ENCODE results near the gene FAM229A. TPM values are rescaled to one million over a fixed set of nuclear protein-coding genes. Genes with fewer than 3 reads are reported as not detected.

FAM229A gene
- total and polyA plus RNA-seq, 9 of the 15 experiments (the other 6 are each of a cell fraction or from before 2014, with no cell fraction given), result 0.04 to 21.6 (median 7.4) TPM

DNA sequence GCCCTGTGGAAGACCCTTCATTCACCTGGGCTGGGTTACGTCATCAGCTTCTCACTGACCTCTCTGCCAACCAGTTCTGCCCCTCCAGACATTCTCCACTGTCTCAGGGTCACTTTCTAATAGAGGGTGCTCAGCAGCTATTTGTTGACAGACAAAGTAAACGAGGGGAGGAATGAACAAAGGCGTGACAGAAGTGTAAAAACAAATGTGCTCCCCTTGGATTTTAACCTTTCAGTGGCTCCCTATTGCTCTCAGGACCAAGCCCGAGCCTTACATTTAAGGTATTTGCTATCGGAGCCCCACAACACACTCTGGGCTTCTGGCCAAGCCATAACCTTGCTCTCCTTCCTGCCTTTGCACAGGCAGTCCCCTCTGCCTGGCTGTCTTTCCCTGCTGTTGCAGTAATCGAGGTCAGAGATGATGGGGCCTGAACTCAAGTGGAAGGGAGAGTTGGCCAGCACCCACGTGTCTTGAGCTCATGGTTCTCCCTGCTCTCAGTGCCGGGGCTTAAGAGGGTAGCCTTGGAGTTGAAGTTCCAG, 16.9 kb downstream of the FAM229A start (continued):
- no peak for TF ChIP-seq ARID2 (IDR thresholded peaks at IDR 0.05)
- TF ChIP-seq JUN (IDR thresholded peaks at IDR 0.05; ENCODE audit: borderline replicate concordance, low read depth, low read length), result no peak
- no peak for TF ChIP-seq JUN (CRISPR knock-in tag; IDR thresholded peaks at IDR 0.05; ENCODE audit: borderline replicate concordance)
- no peak for TF ChIP-seq NUFIP1 (IDR thresholded peaks at IDR 0.05; ENCODE audit: partially characterized antibody)
- TF ChIP-seq, protein P1, sequence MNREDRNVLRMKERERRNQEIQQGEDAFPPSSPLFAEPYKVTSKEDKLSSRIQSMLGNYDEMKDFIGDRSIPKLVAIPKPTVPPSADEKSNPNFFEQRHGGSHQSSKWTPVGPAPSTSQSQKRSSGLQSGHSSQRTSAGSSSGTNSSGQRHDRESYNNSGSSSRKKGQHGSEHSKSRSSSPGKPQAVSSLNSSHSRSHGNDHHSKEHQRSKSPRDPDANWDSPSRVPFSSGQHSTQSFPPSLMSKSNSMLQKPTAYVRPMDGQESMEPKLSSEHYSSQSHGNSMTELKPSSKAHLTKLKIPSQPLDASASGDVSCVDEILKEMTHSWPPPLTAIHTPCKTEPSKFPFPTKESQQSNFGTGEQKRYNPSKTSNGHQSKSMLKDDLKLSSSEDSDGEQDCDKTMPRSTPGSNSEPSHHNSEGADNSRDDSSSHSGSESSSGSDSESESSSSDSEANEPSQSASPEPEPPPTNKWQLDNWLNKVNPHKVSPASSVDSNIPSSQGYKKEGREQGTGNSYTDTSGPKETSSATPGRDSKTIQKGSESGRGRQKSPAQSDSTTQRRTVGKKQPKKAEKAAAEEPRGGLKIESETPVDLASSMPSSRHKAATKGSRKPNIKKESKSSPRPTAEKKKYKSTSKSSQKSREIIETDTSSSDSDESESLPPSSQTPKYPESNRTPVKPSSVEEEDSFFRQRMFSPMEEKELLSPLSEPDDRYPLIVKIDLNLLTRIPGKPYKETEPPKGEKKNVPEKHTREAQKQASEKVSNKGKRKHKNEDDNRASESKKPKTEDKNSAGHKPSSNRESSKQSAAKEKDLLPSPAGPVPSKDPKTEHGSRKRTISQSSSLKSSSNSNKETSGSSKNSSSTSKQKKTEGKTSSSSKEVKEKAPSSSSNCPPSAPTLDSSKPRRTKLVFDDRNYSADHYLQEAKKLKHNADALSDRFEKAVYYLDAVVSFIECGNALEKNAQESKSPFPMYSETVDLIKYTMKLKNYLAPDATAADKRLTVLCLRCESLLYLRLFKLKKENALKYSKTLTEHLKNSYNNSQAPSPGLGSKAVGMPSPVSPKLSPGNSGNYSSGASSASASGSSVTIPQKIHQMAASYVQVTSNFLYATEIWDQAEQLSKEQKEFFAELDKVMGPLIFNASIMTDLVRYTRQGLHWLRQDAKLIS (CRISPR knock-in tag; IDR thresholded peaks at IDR 0.05), result no peak
- no peak for TF ChIP-seq NCOA2 (IDR thresholded peaks at IDR 0.05; ENCODE audit: partially characterized antibody in 2 of 2)
- TF ChIP-seq TFAM (CRISPR knock-in tag; conservative IDR thresholded peaks at IDR 0.05), result no peak
- no peak for TF ChIP-seq PRPF4 (IDR thresholded peaks at IDR 0.05; ENCODE audit: insufficient read depth, low read depth, low read length, poor library complexity, severe bottlenecking)
- 0 out of 2 replicates have a peak, but pooled peaks have one; percentile 9 for TF ChIP-seq EP300 (IDR thresholded peaks at IDR 0.05; ENCODE audit: low read length)
- TF ChIP-seq ZNF79 (CRISPR knock-in tag; IDR thresholded peaks at IDR 0.05; ENCODE audit: low read depth), result no peak
- no peak for TF ChIP-seq NR2C2 (CRISPR knock-in tag; IDR thresholded peaks at IDR 0.05)
- TF ChIP-seq NR2C2 (tag; IDR thresholded peaks at IDR 0.05), result peak; percentile 81; the same call in 1 of the 2 replicates
- no peak for TF ChIP-seq ADNP (tag; IDR thresholded peaks at IDR 0.05)
- no peak for TF ChIP-seq POLR3G (IDR thresholded peaks at IDR 0.05; ENCODE audit: extremely low read depth, insufficient read length, insufficient replicate concordance)
- TF ChIP-seq, protein P2, sequence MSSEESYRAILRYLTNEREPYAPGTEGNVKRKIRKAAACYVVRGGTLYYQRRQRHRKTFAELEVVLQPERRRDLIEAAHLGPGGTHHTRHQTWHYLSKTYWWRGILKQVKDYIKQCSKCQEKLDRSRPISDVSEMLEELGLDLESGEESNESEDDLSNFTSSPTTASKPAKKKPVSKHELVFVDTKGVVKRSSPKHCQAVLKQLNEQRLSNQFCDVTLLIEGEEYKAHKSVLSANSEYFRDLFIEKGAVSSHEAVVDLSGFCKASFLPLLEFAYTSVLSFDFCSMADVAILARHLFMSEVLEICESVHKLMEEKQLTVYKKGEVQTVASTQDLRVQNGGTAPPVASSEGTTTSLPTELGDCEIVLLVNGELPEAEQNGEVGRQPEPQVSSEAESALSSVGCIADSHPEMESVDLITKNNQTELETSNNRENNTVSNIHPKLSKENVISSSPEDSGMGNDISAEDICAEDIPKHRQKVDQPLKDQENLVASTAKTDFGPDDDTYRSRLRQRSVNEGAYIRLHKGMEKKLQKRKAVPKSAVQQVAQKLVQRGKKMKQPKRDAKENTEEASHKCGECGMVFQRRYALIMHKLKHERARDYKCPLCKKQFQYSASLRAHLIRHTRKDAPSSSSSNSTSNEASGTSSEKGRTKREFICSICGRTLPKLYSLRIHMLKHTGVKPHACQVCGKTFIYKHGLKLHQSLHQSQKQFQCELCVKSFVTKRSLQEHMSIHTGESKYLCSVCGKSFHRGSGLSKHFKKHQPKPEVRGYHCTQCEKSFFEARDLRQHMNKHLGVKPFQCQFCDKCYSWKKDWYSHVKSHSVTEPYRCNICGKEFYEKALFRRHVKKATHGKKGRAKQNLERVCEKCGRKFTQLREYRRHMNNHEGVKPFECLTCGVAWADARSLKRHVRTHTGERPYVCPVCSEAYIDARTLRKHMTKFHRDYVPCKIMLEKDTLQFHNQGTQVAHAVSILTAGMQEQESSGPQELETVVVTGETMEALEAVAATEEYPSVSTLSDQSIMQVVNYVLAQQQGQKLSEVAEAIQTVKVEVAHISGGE (CRISPR knock-in tag; IDR thresholded peaks at IDR 0.05), result 0 out of 6 replicates have a peak, but pooled peaks of 1 of the 3 experiments have one; percentile 54
- no peak for TF ChIP-seq ZNF384 (IDR thresholded peaks at IDR 0.05; ENCODE audit: low read depth, low read length)
- no peak for TF ChIP-seq MTF1 (CRISPR knock-in tag; IDR thresholded peaks at IDR 0.05; ENCODE audit: borderline replicate concordance)
- TF ChIP-seq, protein P3, sequence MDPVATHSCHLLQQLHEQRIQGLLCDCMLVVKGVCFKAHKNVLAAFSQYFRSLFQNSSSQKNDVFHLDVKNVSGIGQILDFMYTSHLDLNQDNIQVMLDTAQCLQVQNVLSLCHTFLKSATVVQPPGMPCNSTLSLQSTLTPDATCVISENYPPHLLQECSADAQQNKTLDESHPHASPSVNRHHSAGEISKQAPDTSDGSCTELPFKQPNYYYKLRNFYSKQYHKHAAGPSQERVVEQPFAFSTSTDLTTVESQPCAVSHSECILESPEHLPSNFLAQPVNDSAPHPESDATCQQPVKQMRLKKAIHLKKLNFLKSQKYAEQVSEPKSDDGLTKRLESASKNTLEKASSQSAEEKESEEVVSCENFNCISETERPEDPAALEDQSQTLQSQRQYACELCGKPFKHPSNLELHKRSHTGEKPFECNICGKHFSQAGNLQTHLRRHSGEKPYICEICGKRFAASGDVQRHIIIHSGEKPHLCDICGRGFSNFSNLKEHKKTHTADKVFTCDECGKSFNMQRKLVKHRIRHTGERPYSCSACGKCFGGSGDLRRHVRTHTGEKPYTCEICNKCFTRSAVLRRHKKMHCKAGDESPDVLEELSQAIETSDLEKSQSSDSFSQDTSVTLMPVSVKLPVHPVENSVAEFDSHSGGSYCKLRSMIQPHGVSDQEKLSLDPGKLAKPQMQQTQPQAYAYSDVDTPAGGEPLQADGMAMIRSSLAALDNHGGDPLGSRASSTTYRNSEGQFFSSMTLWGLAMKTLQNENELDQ (CRISPR knock-in tag; IDR thresholded peaks at IDR 0.05; ENCODE audit: borderline replicate concordance), result no peak

Data from K562 (cell line).